ENCODE measurements around the gene NT5C2. TPM values are rescaled to one million over a fixed set of nuclear protein-coding genes. Genes with fewer than 3 reads are reported as not detected.

The NT5C2 gene
- total and polyA plus RNA-seq, 2 of the 4 experiments (the other 2 are of a cell fraction), result 60.0 to 65.1 TPM

DNA sequence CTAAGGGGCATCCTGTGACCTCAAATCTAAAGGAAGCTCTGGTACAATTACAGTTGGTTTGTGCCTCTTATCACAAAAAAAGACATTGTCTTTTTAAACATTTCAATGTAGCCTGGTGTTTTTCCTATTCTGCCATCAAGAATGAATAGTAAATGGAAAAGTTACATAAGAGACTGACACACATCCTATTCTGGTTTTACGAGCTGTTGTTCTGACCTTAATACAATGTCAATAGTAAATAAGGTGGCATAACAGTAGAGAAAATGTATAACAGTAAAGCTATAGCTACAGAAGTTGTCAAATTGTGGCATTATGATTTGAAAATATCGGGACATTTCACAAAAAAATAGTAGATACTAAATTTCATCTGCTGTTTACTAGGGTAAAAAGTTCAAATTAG, 88.4 kb downstream of the NT5C2 start:
- Histone ChIP-seq H3K4ac (ENCODE audit: low read depth, low read length) (no peak overlapping the region), H3K9me3 (ENCODE audit: control insufficient read depth, insufficient read depth, low read length) (no peaks in the 10 kb centered on the region), H4K8ac (ENCODE audit: low read depth in 2 of 2, low read length in 2 of 2) (no peak overlapping the region), H2BK5ac (ENCODE audit: low read depth, low read length, poor library complexity, severe bottlenecking) (no peak overlapping the region), H3K14ac (replicated peaks; ENCODE audit: low read depth, low read length) (no peak overlapping the region), H4K20me1 (ENCODE audit: insufficient read depth, low read length) (no peaks in the 10 kb centered on the region), H2BK20ac (ENCODE audit: low read depth, low read length) (no peak overlapping the region), H3K27me3 (ENCODE audit: control insufficient read depth, insufficient read depth, low read length) (no peaks in the 10 kb centered on the region), H2BK120ac (ENCODE audit: low read depth, low read length) (no peak overlapping the region), H3K36me3 (ENCODE audit: control insufficient read depth, insufficient read depth, low read length) (peaks cover 18% of the 10 kb centered on the region), H2AK5ac (ENCODE audit: low read depth, low read length) (no peak overlapping the region), H3K23ac (ENCODE audit: low read depth, low read length) (no peak overlapping the region), H3K9me1 (ENCODE audit: insufficient read depth, low read length) (no peaks in the 10 kb centered on the region; the same call in 1 of the 2 replicates), H2BK15ac (ENCODE audit: low read depth, low read length) (no peak overlapping the region), H3K9ac (ENCODE audit: low read depth, low read length) (no peak overlapping the region), H3K27ac (ENCODE audit: insufficient read depth, low read length) (no peak overlapping the region), H3K4me3 (ENCODE audit: insufficient read depth, low read depth, low read length) (no peak overlapping the region), H2AK9ac (replicated peaks; ENCODE audit: low read depth, low read length, poor library complexity) (no peak overlapping the region), H3K4me1 (ENCODE audit: control insufficient read depth, insufficient read depth, low read length) (no peaks in the 10 kb centered on the region), H4K5ac (ENCODE audit: low read depth, low read length) (no peak overlapping the region), H3K56ac (ENCODE audit: extremely low read depth, insufficient read depth, low read length) (no peak overlapping the region), H3K18ac (ENCODE audit: low read depth, low read length) (no peak overlapping the region), H2AFZ (replicated peaks; ENCODE audit: low read length, poor library complexity) (no peak overlapping the region), H3K79me1 (ENCODE audit: low read depth in 1 of 2, low read length in 2 of 2) (peaks cover 3 to 33% of the 10 kb centered on the region in 2 experiments; a peak in 3 of 4 replicates), H3K4me2 (ENCODE audit: low read depth, low read length) (no peak overlapping the region), H4K91ac (ENCODE audit: insufficient read depth, low read depth, low read length) (no peak overlapping the region)
- ChIA-PET POLR2A (ENCODE audit: unreplicated experiment) (no interaction called here), CTCF (interaction anchor here (1.5 to 2.5 kb wide), 2 partner anchors 140 to 173 kb away, joined by 3 to 8 read pairs; partner anchors contain the start of gene INA)
- BruUV-seq (replicated peaks), result no TSS peak
- no CpG with 5 or more reads among the region's 2 CpGs for WGBS, 2 experiments (ENCODE audit: extremely low coverage in 2 of 2, insufficient read length in 1 of 2)
- in situ Hi-C loops (cut with MboI; ENCODE audit: low sequenced_read_pairs) (no loop called here), intact Hi-C loops (cut with micrococcal nuclease) (no loop called here), dilution Hi-C loops (cut with HindIII; ENCODE audit: low sequenced_read_pairs, unreplicated experiment) (no loop called here)
- ATAC-seq (ENCODE audit: low read depth) (no peak), DNase-seq (no peak)
- TF ChIP-seq MAZ (IDR thresholded peaks at IDR 0.05; ENCODE audit: borderline replicate concordance, low read depth, low read length) (no peak), USF2 (IDR thresholded peaks at IDR 0.05; ENCODE audit: low read depth, low read length) (no peak), POLR2A (IDR thresholded peaks at IDR 0.05; ENCODE audit: low read depth, low read length) (no peak), MXI1 (IDR thresholded peaks at IDR 0.05; ENCODE audit: borderline replicate concordance, low read depth, low read length) (no peak), RCOR1 (IDR thresholded peaks at IDR 0.05; ENCODE audit: insufficient replicate concordance, low read length) (no peak), MAFK (IDR thresholded peaks at IDR 0.05; ENCODE audit: low read depth, low read length) (no peak), SMC3 (IDR thresholded peaks at IDR 0.05; ENCODE audit: low read depth, low read length) (no peak), RFX5 (IDR thresholded peaks at IDR 0.05; ENCODE audit: low read depth, low read length) (no peak), CEBPB (IDR thresholded peaks at IDR 0.05; ENCODE audit: low read depth, low read length) (no peak), CHD1 (IDR thresholded peaks at IDR 0.05; ENCODE audit: low read depth, low read length) (no peak), NFE2L2 (IDR thresholded peaks at IDR 0.05; ENCODE audit: low read depth, low read length) (no peak), RAD21 (IDR thresholded peaks at IDR 0.05; ENCODE audit: low read length) (no peak), BHLHE40 (IDR thresholded peaks at IDR 0.05; ENCODE audit: low read depth, low read length) (no peak)
- TF ChIP-seq, protein P1, sequence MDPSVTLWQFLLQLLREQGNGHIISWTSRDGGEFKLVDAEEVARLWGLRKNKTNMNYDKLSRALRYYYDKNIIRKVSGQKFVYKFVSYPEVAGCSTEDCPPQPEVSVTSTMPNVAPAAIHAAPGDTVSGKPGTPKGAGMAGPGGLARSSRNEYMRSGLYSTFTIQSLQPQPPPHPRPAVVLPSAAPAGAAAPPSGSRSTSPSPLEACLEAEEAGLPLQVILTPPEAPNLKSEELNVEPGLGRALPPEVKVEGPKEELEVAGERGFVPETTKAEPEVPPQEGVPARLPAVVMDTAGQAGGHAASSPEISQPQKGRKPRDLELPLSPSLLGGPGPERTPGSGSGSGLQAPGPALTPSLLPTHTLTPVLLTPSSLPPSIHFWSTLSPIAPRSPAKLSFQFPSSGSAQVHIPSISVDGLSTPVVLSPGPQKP (IDR thresholded peaks at IDR 0.05; ENCODE audit: borderline replicate concordance, low read depth, low read length), result no peak

Data from IMR-90 (cell line).